Ovary (tissue), 9 donors: ENCODE measurements around the gene AP1S1. TPM values are rescaled to one million over a fixed set of nuclear protein-coding genes. Genes with fewer than 3 reads are reported as not detected.
"Not testable (repeated sequence)": the region's sequence is repeated elsewhere in the genome, so short reads cannot be mapped to it uniquely, and the experiment has no call there.

Experiments used
- DNase-seq, 5 donors: peaks; one replicate each; pipeline ENCODE4 v3.0.0-alpha.2; 2019 to 2020
- H3K27ac ChIP-seq, 2 donors: fragments of 200-600 bp; one replicate each; pipeline versions ENCODE4 v1.5.1 to v1.8.0; 2019 to 2022
- H3K27me3 ChIP-seq: fragments of 200-600 bp; one replicate; pipeline ENCODE4 v1.8.0; 2022
- H3K36me3 ChIP-seq: fragments of 200-600 bp; sonication (generic); one replicate; pipeline ENCODE4 v1.5.1; 2019
- H3K4me1 ChIP-seq: one replicate; pipeline ENCODE4 v1.8.1; 2013; ENCODE audit warnings: mild to moderate bottlenecking, moderate library complexity; ENCODE audit not compliant: insufficient read depth
- H3K4me3 ChIP-seq: fragments of 200-600 bp; sonication (generic); one replicate; pipeline ENCODE4 v1.5.1; 2017
- H3K9me3 ChIP-seq, 2 donors: fragments of 200-600 bp in 1 of 2; sonication (generic) in 1 of 2; one replicate each; pipeline versions ENCODE4 v1.5.1 to v1.8.1; 2013 to 2019; ENCODE audit warnings: mild to moderate bottlenecking in 1 of 2, moderate library complexity in 1 of 2
- CTCF ChIP-seq, 3 donors: fragments of 450-650 bp in 2 of 3; fragments of 200-600 bp in 1 of 3; IDR thresholded peaks; one replicate each; pipeline versions ENCODE4 v1.5.1 to v1.8.0; 2016 to 2022; ENCODE audit warnings: antibody characterized with exemption in 3 of 3, mild to moderate bottlenecking in 1 of 3
- EP300 ChIP-seq: sonication (generic); formaldehyde crosslinking; IDR thresholded peaks from one replicate; pipeline ENCODE4 v1.6.1; 2017; ENCODE audit warnings: antibody characterized with exemption
- POLR2A ChIP-seq: fragments of 450-650 bp; IDR thresholded peaks from one replicate; pipeline ENCODE4 v1.6.1; 2017; ENCODE audit warnings: antibody characterized with exemption, mild to moderate bottlenecking, moderate library complexity
- WGBS, 3 donors: extraction: QIAGEN DNeasy Blood & Tissue Kit in 1 of 3; methylation state at CpG; one replicate each; pipeline versions ENCODE4 v1.1.5 to v1.1.7; 2013 to 2017; 5-methylcytosine and 5-hydroxymethylcytosine counted together
- intact Hi-C, 4 donors: fragments of 100-400 bp; cut with DNase I; formaldehyde crosslinking; loops; one replicate each; pipeline versions ENCODE4 v1.11.0 to v1.15.1; 2022 to 2023
- polyA plus RNA-seq, 2 donors: library from polyadenylated mRNA; stranded (reverse); fragments of 200-250 nt in 1 of 2; fragments of 350-450 nt in 1 of 2; fragmentation: Illumina TruSeq in 1 of 2; extraction: RNeasy Lipid Tissue Mini Kit (QIAGEN cat#74804) in 1 of 2; gene quantifications; one replicate each; pipeline ENCODE4 v1.2.3, GENCODE V29; 2013 to 2014
- total RNA-seq, 7 donors: library from RNA; depleted of rRNA in 2 of 7; stranded (reverse); fragments of >200 nt in 2 of 7; fragmentation: NEBNext Ultra II Directional in 3 of 7; extraction: Animal tissue kit (Norgen Biotek cat#: 25700) in 3 of 7; gene quantifications; one replicate each; pipeline versions ENCODE4 v1.1.0 to v1.2.4, GENCODE V29; 2016 to 2023
- donor health status: DM: no; HTN: no; CAD: no; lungs with moderate emphysema.
- donor health status: DM: no; HTN: no; CAD: no.
- donor health status: Bipolar disorder and iron deficiency.
- donor health status: DM: yes; HTN: yes; CAD: no.
- donor health status: DM: no; HTN: no; CAD: no.
- donor health status: DM: yes; HTN: yes; CAD: no.

Gene AP1S1
- total and polyA plus RNA-seq, 9 donors = 17.4 to 54.9 (median 27.0) TPM

- H3K27me3 ChIP-seq = no peaks in the 10 kb centered on the region
- intact Hi-C loops = loop anchor here in 1 of 4 donors (5.0 kb wide), 1 partner anchor 41 kb away; the partner anchor contains the start of gene TRIM56
- TF ChIP-seq EP300 = no peak
- TF ChIP-seq CTCF (IDR thresholded peaks at IDR 0.05) = no peak
- TF ChIP-seq POLR2A = no peak
- 71 to 80% (median 74%) methylated on average over 14 of the region's 14 CpGs for WGBS, 3 donors
- H3K27ac ChIP-seq = no peak overlapping the region
- peak in 1 of 5 donors; percentile 49 for DNase-seq
- no peaks in the 10 kb centered on the region for H3K9me3 ChIP-seq
- H3K4me1 ChIP-seq = peaks cover 25% of the 10 kb centered on the region
- H3K36me3 ChIP-seq = no peaks in the 10 kb centered on the region
- no peak overlapping the region for H3K4me3 ChIP-seq
Measured at GRCh38 chr7:101128040-101128834, 26.0 kb upstream of the AP1S1 start.

- H3K9me3 ChIP-seq = no peaks in the 10 kb centered on the region
- peak in 1 of 5 donors; percentile 10 for DNase-seq
- no peak overlapping the region for H3K27ac ChIP-seq
- 91 to 93% (median 92%) methylated on average over 3 of the region's 3 CpGs for WGBS, 3 donors
- H3K36me3 ChIP-seq = no peaks in the 10 kb centered on the region
- H3K4me3 ChIP-seq = no peak overlapping the region
- intact Hi-C loops = loop anchor here (2.0 to 10.0 kb wide), 4 partner anchors 42 to 235 kb away; partner anchors contain the start of genes TRIM56 (in 3 of the 4) and ACHE (in 1 of the 4)
- no peaks in the 10 kb centered on the region for H3K27me3 ChIP-seq
- H3K4me1 ChIP-seq = peaks cover 20% of the 10 kb centered on the region
- TF ChIP-seq POLR2A (no peak), EP300 (no peak), CTCF (IDR thresholded peaks at IDR 0.05) (no peak)
Measured at GRCh38 chr7:101129603-101130117, 24.6 kb upstream of the AP1S1 start.

- intact Hi-C loops = loop anchor here in 2 of 4 donors (10.0 kb wide), 2 partner anchors 48 to 238 kb away; partner anchors contain the start of genes TRIM56 (in 2 of the 2) and ACHE (in 1 of the 2)
- not testable (repeated sequence) for H3K36me3 ChIP-seq, H3K9me3 ChIP-seq, H3K27ac ChIP-seq, H3K4me1 ChIP-seq, H3K27me3 ChIP-seq, H3K4me3 ChIP-seq
- DNase-seq = peak in 1 of 5 donors; percentile 32
- 89 to 91% (median 91%) methylated on average over 18 of the region's 18 CpGs for WGBS, 3 donors
Measured at GRCh38 chr7:101132626-101133600, 21.4 kb upstream of the AP1S1 start.

GRCh38 chr7:101133621-101134398 lies 20.5 kb upstream of the AP1S1 start:
- Histone ChIP-seq H3K36me3 (no peaks in the 10 kb centered on the region), H3K9me3 (no peaks in the 10 kb centered on the region), H3K4me1 (no peaks in the 10 kb centered on the region), H3K27me3 (no peaks in the 10 kb centered on the region), H3K27ac (no peak overlapping the region), H3K4me3 (no peak overlapping the region)
- intact Hi-C loops = loop anchor here in 2 of 4 donors (10.0 kb wide), 2 partner anchors 49 to 239 kb away; partner anchors contain the start of genes TRIM56 (in 2 of the 2) and ACHE (in 1 of the 2)
- whole genome bisulfite sequencing, 3 donors = 83 to 86% (median 85%) methylated on average over 15 of the region's 15 CpGs
- TF ChIP-seq EP300 (no peak), POLR2A (no peak), CTCF (IDR thresholded peaks at IDR 0.05) (no peak)
- peak in 1 of 5 donors; percentile 30 for DNase-seq
